ENCODE data around the gene C10orf71.

The C10orf71 gene

DNA sequence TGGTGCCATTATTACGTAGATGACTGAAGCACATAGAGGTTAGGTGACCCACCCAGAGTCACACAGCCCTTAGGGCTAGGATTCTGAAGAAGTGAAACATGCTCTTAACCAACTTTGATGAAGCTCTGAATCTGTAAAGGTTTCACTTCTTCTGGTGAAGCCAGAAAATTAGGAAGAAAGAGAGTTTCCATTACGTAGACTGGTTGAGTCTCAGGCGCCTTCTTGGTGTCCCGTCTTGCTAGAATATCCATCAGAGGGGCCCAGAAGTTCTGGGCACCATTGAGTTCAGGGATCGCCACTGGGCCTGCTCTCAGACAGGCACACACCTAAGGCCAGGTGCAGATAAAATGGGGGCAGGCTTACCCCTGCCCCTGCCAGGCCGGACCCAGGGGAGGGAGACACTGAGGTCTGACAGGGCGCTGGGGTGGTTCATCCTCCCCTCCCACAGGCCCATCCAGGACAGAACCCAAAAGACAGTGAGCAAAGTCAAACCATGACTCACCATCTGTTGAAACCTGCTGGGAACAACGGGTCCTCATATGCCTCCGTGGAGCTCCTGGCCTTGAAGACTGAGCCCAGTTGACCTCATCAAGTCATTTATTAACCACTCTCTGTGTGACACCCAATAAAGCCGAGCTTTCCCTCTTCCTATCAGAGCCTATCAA, 63.8 kb downstream of the C10orf71 start:
- no peak for DNase-seq

DNA sequence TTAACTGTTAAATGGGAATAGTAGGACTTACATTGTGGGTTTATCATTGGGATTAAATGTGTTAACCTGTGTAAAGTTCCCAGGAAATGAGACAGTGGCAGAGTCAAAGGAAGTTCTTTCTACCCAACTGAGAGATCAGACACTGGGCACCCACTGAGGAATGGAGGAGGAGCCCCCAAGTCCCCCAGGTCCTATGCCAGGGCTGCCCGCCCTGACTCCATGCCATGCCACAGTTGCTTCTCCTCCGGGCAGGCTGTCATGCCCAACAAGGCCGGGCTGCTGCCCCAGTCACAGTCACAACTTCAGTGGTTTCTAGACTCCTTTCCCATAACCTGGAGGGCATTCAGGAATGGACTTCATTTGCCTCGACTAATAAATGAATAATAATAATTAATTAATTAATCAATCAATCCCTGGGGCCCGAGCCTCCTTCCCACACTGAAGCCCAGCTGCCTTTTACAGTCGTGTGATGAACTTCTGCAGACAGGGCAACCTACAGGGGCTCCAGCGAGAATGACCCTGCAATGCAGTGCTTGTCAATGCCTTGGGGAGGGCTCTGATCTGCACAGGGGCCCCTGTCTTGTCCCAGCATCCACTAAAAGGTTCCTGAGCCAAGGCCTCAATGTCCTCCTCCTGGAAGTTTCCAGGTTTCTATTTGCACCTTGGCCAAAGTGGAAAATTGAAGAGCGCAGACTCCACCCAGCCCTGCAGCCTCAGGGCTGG, 64.5 kb downstream of the C10orf71 start:
- DNase-seq = no peak

DNA sequence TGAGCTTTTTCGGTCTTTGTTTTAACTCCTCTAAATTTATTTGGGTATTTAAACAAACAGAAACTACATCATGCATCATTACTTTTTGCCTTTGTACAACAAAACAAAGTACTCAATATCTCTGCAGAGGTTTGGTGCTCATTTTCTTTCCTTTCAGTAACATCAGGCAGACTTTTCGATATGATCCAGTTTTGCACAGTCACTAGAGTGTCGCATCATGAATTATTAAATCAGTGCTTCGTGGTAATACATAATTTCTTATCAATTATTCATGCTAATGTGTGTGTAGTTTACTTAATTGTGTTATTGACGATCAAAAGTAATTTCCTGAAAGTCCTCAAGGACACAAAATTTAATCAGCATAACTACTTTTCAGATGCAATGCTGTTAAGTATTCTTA, 65.1 kb downstream of the C10orf71 start:
- DNase-seq = no peak

- no peak for DNase-seq
Measured at GRCh38 chr10:49364747-49365146, 65.8 kb downstream of the C10orf71 start.

DNA sequence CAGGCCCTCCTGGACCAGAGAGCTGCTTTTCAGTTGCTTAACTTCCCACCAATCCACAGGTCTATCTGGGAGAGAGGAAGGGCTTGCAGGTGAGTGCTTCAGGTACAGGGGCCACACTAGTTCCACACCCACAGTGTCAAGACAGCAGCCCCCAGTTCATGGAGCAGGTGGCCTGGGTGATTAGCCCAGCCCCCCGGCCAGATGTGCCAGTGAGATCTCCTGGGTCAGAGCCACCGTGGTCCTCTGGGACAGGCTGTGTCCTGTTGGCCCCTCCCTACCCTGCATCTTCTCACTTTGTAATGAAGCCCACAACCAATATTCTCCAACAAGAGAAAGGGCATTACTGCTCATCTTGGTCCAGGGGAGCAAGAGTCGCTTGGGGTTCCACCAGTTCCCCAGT, 66.3 kb downstream of the C10orf71 start:
- DNase-seq = no peak

DNA sequence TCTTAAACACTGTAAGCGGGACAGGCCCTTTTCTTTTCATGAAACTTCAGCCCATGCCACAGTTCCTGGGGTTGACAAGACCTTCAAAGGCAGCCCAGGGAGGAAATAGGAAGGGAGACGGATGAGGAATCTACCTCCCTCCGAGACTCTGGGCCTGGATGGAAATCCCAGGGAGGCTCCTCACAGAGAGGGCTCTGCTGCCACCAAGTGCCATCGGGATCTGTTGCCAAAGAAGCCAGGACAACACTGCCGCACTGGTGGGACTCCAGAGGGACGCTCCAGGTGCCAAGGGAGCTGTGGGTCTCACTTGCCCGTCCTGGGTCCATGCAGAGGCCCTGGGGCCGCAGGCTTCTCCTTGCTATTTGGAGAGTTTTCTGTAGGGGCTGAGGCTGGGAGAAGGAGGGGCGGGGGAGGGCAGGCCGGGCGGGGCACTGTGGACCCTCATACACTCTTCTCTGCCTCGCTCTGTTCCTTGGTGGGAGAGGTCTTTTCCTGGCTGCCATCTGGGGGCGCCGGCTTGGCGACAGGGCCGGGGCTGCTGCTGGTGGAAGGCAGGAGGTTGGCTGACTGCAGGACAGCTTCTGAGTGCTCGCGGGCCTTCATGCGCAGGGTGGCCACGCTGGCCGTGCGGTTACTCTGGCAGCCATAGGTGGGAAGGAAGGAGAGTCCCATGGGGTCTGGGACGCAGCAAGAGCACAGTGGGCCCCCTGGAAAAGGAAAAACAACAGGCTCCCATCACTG, 66.9 kb downstream of the C10orf71 start:
- no peak for DNase-seq

GRCh38 chr10:49366460-49366859, 67.5 kb downstream of the C10orf71 start:
- no peak for DNase-seq

DNA sequence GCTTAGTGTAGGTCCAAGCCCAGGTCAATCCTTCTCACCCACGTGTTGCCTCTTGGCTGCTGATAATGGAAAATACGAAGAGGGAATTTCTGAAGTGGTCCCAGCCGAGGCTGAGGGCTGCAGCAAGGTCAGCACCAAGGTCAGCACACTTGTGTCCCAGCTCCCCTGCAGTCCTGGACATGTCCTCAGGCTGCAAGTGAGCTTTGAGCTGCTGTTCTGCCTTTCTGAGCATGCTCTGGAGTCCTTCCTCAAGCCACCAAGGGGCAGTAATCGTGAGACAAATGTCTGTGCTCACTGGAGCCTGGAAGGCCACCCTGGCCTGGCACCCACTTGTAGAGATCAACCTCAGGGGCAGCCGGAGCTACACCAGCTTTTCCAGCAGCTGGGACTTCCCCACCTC, 68.6 kb downstream of the C10orf71 start:
- no peak for DNase-seq

DNA sequence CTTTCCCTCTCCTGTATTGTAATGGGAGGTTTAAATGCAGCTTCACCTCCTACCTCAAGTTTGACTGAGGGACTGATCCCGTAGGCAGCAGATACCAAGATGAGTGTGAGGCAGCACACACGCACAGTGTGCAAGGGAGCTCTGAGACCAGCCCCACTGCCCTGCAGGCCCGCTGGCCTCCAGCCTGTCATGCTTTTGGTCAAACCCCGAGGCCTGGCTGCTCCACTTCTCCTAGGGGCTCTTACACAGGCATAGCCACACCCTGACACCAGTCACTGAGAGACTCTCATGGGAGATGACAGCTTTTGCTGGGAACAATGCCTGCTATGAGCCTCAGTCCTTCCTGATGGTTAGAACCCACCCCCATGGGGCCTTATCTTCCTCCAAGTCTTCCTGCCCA, 69.3 kb downstream of the C10orf71 start:
- DNase-seq = no peak

DNA sequence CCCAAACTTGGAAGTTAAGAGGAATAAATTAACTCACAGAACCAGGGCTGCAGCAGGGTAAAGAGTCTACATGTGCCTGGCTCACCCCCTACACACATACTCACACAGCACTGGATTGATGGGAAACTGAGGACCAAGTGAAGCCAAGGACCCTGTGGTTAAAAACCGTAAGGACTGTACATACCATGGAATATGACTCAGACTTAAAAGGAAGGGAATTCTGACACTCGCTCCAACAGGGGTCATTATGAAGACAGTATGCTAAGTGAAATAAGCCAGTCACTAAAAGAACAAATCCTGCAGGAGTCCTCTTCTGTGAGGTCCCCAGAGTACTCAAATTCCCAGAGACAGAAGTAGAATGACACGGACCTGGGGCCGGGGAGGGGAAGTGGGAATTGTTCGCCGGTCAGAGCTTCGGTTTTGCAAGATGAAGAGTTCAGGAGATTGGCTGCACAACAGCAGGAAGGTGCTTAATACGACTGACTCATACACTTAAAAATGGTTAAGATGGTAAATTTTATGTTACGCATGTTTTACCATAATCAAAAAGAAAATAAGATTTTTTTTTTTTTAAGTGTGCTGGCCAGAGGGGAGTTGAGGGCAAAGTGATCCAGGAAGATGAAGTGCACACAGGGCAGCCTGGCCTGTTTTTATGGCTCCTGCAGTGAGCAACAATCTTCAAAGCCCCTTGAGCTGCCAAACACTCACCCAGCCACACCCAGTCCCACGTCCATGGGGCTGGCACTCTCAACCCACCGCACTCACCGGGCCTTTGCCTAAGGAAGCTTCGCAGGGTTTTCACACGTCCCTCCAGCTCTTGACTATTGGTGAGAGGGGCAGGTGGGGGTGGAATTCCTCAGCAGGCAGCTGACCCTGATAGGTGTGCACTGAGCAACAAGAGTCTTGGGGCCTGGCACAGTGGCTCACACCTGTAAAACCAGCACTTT, 70.5 kb downstream of the C10orf71 start:
- DNase-seq = no peak

DNA sequence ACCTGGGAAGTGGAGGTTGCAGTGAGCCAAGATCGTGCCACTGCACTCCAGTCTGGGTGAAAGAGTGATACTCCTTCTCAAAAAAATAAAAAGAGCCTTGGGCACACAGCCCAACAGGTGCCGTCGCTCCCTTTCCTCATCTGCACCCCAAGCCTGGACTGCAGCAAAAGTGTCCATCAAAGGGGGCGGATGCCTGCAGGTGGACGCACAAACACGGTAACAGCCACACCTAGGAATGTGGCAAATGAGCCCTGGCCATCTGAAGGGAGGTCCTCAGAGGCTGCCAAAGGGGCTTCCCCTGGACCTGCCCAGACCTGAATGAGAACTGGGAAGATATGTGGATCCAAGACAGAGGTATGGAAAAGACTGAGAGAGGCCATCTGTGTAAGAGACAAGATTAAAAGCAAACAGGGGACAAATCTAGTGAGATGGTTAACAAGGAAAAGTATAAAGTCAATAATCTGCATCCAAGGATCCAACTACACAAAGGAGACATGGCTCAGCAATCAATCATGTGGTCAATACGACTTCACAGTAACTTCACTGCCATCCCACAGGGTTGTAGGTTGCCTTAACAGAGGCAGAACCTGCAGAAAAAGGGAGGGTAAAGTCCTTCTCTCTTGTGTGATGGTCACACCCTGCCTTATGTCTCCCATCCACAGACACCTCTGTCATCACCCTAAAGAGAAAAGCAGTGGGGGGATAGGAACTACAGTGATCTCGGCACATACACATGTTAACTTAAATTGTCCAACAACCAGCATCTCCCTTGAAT, 71.5 kb downstream of the C10orf71 start:
- DNase-seq = no peak

GRCh38 chr10:49371967-49372366, 73.0 kb downstream of the C10orf71 start:
- DNase-seq = no peak

DNA sequence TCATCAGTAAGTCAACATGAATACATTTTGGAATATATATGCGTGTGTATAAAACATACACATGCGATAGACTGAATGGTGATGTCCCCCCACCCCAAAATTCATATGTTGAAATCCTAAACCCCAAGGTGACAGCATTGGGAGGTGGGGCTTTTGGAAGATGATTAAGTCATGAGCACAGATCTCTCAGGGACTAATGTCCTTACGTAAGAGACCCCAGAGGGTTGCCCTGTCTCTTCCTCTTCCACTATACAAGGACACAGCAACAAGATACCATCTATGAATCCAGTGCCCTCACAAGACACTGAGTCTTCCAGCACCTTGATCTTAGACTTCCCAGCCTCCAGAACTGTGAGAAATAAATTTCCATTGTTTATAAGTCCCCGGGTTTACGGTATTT, 74.4 kb downstream of the C10orf71 start:
- DNase-seq = no peak

- no peak for DNase-seq
Measured at GRCh38 chr10:49374740-49375139, 75.8 kb downstream of the C10orf71 start.

GRCh38 chr10:49375611-49376010, 76.6 kb downstream of the C10orf71 start:
- no peak for DNase-seq
